Choroid plexus epithelial cell (primary cell): ENCODE results near the gene EVC.
"Not testable (repeated sequence)": the region's sequence is repeated elsewhere in the genome, so short reads cannot be mapped to it uniquely, and the experiment has no call there.

Source experiments
- DNase-seq: peaks from one replicate; pipeline ENCODE4 v3.0.0-alpha.2; 2010; ENCODE audit warnings: low read depth
- H3K4me3 ChIP-seq: 2 replicates; pipeline ENCODE4 v1.5.1; 2011; ENCODE audit warnings: low read depth, mild to moderate bottlenecking, control low read depth, low read length, moderate library complexity
- TF ChIP-seq, protein P1 (sequence below): conservative IDR thresholded peaks from 2 replicates; pipeline ENCODE4 v1.5.1; 2011; ENCODE audit warnings: low read depth, mild to moderate bottlenecking, control low read depth, inconsistent platforms, low read length, moderate library complexity

EVC gene

GRCh38 chr4:5836943-5837342, 125.9 kb downstream of the EVC start:
- DNase-seq: no peak
- no peak overlapping the region for H3K4me3 ChIP-seq
- TF ChIP-seq, protein P1, sequence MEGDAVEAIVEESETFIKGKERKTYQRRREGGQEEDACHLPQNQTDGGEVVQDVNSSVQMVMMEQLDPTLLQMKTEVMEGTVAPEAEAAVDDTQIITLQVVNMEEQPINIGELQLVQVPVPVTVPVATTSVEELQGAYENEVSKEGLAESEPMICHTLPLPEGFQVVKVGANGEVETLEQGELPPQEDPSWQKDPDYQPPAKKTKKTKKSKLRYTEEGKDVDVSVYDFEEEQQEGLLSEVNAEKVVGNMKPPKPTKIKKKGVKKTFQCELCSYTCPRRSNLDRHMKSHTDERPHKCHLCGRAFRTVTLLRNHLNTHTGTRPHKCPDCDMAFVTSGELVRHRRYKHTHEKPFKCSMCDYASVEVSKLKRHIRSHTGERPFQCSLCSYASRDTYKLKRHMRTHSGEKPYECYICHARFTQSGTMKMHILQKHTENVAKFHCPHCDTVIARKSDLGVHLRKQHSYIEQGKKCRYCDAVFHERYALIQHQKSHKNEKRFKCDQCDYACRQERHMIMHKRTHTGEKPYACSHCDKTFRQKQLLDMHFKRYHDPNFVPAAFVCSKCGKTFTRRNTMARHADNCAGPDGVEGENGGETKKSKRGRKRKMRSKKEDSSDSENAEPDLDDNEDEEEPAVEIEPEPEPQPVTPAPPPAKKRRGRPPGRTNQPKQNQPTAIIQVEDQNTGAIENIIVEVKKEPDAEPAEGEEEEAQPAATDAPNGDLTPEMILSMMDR: no peak

- DNase-seq: not testable (repeated sequence)
Measured at GRCh38 chr4:5837483-5837882, 126.5 kb downstream of the EVC start.

GRCh38 chr4:5839332-5839731, 128.3 kb downstream of the EVC start:
- TF ChIP-seq, protein P1: no peak
- DNase-seq: no peak
- H3K4me3 ChIP-seq: no peak overlapping the region

More at GRCh38 chr4:5837483-5837882, 126.5 kb downstream of the EVC start:
- H3K4me3 ChIP-seq: not testable (repeated sequence)

GRCh38 chr4:5839751-5840674, 129.0 kb downstream of the EVC start:
- DNase-seq: no peak
- TF ChIP-seq, protein P1: no peak
- no peak overlapping the region for H3K4me3 ChIP-seq

DNA sequence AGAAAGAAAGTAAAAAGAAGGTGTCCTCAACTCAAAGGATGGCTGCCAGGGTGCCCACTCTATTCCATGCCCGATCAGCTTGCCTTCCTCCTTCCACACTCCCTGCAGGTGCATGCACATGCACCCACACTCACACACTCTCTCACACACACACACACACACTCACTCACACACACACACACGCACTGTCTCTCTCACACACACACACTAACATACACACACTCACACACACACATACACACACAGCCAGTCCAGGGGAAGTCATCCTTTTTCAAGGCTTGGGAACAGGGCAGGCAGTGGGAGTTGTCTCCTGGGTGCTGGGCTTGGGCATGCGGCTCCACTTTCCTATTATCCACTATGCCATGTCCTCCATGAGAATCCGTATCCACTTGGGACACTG, 131.5 kb downstream of the EVC start:
- no peak for DNase-seq
- TF ChIP-seq, protein P1: no peak
- no peak overlapping the region for H3K4me3 ChIP-seq

DNA sequence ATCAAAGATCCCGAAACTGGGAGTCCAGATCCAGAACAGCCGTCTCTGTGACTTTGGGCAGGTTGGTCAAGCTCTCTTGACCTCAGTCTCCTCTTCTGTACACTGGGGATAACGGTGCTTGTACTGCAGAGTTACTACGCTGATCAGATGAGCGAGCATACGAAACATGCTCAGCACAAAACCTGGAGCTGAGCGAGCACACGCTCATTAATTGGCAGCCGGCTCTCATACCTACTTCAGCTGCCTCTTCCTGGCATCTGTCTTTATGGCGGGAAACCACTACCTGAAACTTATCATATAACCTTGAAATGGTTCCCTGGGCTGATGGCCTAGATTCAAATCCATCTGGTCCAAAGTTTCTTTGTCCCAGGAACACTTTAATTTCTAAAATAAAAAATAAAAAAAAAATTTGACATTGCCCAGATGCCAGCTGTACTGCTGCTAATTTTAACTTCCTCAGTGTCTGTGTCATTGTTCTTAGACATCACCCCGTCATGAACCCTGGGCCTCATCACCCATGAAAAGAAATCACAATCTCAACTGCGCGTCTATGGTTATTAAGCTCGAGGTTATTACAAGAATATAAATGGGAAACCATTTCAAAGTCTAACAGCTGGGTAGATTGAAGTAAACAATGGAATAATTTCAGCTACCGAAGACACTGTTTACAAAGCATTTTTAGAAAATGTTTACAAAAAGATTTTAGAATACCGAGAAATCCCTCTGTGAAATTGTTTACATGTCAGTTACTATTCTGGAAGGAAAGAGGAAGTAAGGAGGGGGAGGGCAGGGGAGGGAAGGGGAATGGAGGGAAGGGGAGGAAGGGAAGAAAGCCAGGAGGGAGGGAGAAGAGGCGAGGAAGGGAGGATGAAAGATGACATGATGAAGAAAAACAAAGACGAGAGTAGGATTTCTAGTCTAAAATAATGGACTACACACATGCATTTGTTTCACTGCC, 132.9 kb downstream of the EVC start:
- TF ChIP-seq, protein P1: no peak
- H3K4me3 ChIP-seq: no peak overlapping the region
- no peak for DNase-seq

DNA sequence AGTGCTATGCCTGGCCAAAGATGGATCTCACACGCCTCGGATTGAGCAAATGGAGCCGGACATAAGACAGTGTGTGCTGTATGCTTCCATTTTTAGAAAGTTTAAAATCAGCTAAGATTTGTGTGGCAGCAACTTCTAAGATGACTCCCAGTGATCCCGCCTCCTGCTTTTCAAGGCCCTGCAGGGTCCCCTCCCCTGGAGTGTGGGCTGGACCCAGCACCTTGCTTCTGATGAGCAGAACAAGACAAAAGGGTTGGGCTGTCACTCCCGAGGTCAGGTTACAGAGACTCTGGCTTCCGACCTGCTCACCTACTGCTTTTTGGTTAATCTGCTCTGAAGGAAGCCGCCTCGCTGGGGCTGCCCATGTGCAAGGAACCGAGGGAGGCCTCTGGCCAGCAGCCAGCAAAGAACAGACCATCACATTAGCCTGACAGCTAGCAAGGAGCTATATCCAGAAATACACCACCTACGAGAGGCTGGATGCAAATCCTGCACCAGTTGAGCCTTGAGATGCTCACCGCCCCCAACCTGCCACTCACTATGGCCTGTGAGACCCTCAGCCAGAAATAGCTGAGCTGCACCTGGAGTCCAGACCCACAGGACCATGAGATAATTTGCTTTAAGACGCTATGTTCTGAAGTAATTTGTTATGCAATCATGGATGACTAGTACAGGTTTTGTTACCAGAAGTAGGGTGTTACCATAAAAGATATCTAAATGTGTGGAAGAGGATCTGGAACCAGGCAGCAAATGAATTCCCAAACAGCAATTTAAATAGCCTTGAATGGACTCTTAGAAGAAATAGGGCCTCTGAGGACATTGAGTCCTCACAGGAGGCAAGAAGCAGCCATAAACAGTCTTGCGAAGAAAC, 134.3 kb downstream of the EVC start:
- DNase-seq: no peak
- TF ChIP-seq, protein P1: no peak
- no peak overlapping the region for H3K4me3 ChIP-seq
